ENCODE results near the gene MARK1. TPM values are rescaled to one million over a fixed set of nuclear protein-coding genes. Genes with fewer than 3 reads are reported as not detected.

The MARK1 gene
- total RNA-seq, 4 donors from 2014 or later = 13.0 to 32.9 (median 21.1) TPM

- Histone ChIP-seq H3K9me3 (no peaks in the 10 kb centered on the region), H3K27me3 (no peaks in the 10 kb centered on the region), H3K4me3 (no peak overlapping the region), H3K36me3 (no peaks in the 10 kb centered on the region), H3K27ac (no peak overlapping the region), H3K4me1 (peaks cover 0 to 24% (median 0%) of the 10 kb centered on the region in 3 donors)
- 76 to 86% methylated on average over 3 of the region's 3 CpGs for WGBS, 2 donors (ENCODE audit: low coverage in 1 of 2)
- TF ChIP-seq, protein P1, sequence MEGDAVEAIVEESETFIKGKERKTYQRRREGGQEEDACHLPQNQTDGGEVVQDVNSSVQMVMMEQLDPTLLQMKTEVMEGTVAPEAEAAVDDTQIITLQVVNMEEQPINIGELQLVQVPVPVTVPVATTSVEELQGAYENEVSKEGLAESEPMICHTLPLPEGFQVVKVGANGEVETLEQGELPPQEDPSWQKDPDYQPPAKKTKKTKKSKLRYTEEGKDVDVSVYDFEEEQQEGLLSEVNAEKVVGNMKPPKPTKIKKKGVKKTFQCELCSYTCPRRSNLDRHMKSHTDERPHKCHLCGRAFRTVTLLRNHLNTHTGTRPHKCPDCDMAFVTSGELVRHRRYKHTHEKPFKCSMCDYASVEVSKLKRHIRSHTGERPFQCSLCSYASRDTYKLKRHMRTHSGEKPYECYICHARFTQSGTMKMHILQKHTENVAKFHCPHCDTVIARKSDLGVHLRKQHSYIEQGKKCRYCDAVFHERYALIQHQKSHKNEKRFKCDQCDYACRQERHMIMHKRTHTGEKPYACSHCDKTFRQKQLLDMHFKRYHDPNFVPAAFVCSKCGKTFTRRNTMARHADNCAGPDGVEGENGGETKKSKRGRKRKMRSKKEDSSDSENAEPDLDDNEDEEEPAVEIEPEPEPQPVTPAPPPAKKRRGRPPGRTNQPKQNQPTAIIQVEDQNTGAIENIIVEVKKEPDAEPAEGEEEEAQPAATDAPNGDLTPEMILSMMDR (IDR thresholded peaks at IDR 0.05) = no peak
- TF ChIP-seq POLR2A (IDR thresholded peaks at IDR 0.05) = no peak
- TF ChIP-seq EP300 (IDR thresholded peaks at IDR 0.05) = no peak
- no peak for TF ChIP-seq POLR2AphosphoS5 (IDR thresholded peaks at IDR 0.05)
- no peak for ATAC-seq
Measured at GRCh38 chr1:220564216-220564615, 36.3 kb downstream of the MARK1 start.

DNA sequence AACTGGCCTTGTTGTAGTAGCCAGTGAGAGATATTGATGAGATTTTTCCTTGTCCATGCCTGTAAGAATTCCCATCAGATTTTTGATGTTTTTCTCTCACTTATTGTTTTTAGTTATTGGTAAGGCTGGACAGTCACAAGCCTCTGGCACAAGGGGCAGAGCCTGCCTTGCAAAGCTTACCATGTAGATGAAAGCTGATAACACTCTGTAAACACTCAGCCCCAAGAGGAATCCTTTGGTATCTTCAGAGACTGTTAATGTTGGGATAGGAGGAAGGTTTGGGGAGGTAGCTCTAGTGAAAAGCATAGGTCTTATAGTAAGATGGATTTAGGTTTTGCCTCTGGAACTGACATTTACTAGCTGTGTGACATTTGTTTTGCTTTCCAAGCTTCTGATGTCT, 37.7 kb downstream of the MARK1 start:
- TF ChIP-seq EP300 (IDR thresholded peaks at IDR 0.05) (no peak), POLR2A (IDR thresholded peaks at IDR 0.05) (no peak), POLR2AphosphoS5 (IDR thresholded peaks at IDR 0.05) (no peak)
- TF ChIP-seq, protein P1 (IDR thresholded peaks at IDR 0.05) = no peak
- Histone ChIP-seq H3K4me3 (no peak overlapping the region), H3K9me3 (no peaks in the 10 kb centered on the region), H3K27me3 (no peaks in the 10 kb centered on the region), H3K4me1 (peaks cover 0 to 24% (median 0%) of the 10 kb centered on the region in 3 donors), H3K36me3 (no peaks in the 10 kb centered on the region), H3K27ac (no peak overlapping the region)
- ATAC-seq = no peak

GRCh38 chr1:220566869-220567268, 38.9 kb downstream of the MARK1 start:
- Histone ChIP-seq H3K27me3 (no peaks in the 10 kb centered on the region), H3K27ac (no peak overlapping the region), H3K36me3 (no peaks in the 10 kb centered on the region), H3K4me3 (no peak overlapping the region), H3K9me3 (no peaks in the 10 kb centered on the region), H3K4me1 (peaks cover 0 to 24% (median 0%) of the 10 kb centered on the region in 3 donors)
- ATAC-seq = no peak
- no peak for TF ChIP-seq POLR2A (IDR thresholded peaks at IDR 0.05)
- TF ChIP-seq, protein P1 (IDR thresholded peaks at IDR 0.05) = no peak
- no peak for TF ChIP-seq EP300 (IDR thresholded peaks at IDR 0.05)
- TF ChIP-seq POLR2AphosphoS5 (IDR thresholded peaks at IDR 0.05) = no peak
- 100% methylated on average over 1 of the region's 1 CpG for WGBS, 2 donors (ENCODE audit: low coverage in 1 of 2)

- 75 to 77% methylated on average over 1 to 4 of the region's 5 CpGs for WGBS, 2 donors (ENCODE audit: low coverage in 1 of 2)
- ATAC-seq = no peak
- H3K4me3 ChIP-seq = no peak overlapping the region
- H3K27me3 ChIP-seq = no peaks in the 10 kb centered on the region
- H3K27ac ChIP-seq = no peak overlapping the region
- H3K9me3 ChIP-seq = peaks cover 0 to 20% (median 0%) of the 10 kb centered on the region in 3 donors
- no peaks in the 10 kb centered on the region for H3K4me1 ChIP-seq
- TF ChIP-seq POLR2A (IDR thresholded peaks at IDR 0.05) (no peak), EP300 (IDR thresholded peaks at IDR 0.05) (no peak)
- H3K36me3 ChIP-seq = no peaks in the 10 kb centered on the region
Measured at GRCh38 chr1:220572416-220572815, 44.5 kb downstream of the MARK1 start.

GRCh38 chr1:220573836-220574235, 45.9 kb downstream of the MARK1 start:
- no peaks in the 10 kb centered on the region for H3K4me1 ChIP-seq
- TF ChIP-seq, protein P1 (IDR thresholded peaks at IDR 0.05) = no peak
- TF ChIP-seq POLR2AphosphoS5 (IDR thresholded peaks at IDR 0.05) (no peak), EP300 (IDR thresholded peaks at IDR 0.05) (no peak), POLR2A (IDR thresholded peaks at IDR 0.05) (no peak)
- ATAC-seq = no peak
- peaks cover 0 to 20% (median 0%) of the 10 kb centered on the region in 3 donors for H3K9me3 ChIP-seq
- H3K36me3 ChIP-seq = no peaks in the 10 kb centered on the region
- no peaks in the 10 kb centered on the region for H3K27me3 ChIP-seq
- H3K27ac ChIP-seq = no peak overlapping the region
- no peak overlapping the region for H3K4me3 ChIP-seq
